HG02884 (cell line): Measurements from ENCODE around the gene MAPRE2.
"Not testable (repeated sequence)": the region's sequence is repeated elsewhere in the genome, so short reads cannot be mapped to it uniquely, and the experiment has no call there.

ENCODE experiments used
- ATAC-seq: cut with Tn5 transposase; IDR thresholded peaks from one replicate; pipeline ENCODE4 v1.9.1; 2021; ENCODE audit warnings: mild to moderate bottlenecking, moderate library complexity; ENCODE audit not compliant: unreplicated experiment

Gene MAPRE2

GRCh38 chr18:35088921-35089320, 47.7 kb downstream of the MAPRE2 start:
- no peak for ATAC-seq

DNA sequence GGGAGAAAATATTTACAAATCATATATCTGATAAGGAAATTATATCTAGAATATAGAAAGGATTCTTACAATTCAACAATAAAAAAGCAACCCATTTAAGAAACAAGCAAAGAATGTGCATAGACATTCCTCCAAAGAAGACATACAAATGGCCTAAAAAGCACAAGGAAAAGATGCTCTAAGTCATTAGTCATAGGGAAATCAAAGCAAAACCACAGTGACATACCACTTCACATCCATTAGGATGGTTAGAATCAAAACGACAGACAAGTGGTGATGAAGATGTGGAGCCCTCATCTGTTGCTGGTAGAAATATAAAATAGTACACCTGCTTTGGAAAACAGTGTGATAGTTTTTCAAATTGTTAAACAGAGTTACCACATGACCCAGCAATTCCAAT, 48.2 kb downstream of the MAPRE2 start:
- no peak for ATAC-seq

GRCh38 chr18:35089891-35090550, 48.8 kb downstream of the MAPRE2 start:
- ATAC-seq = no peak

- ATAC-seq = no peak
Measured at GRCh38 chr18:35091841-35092240, 50.6 kb downstream of the MAPRE2 start.

- peak; percentile 91 for ATAC-seq
Measured at GRCh38 chr18:35095983-35096676, 54.9 kb downstream of the MAPRE2 start.

DNA sequence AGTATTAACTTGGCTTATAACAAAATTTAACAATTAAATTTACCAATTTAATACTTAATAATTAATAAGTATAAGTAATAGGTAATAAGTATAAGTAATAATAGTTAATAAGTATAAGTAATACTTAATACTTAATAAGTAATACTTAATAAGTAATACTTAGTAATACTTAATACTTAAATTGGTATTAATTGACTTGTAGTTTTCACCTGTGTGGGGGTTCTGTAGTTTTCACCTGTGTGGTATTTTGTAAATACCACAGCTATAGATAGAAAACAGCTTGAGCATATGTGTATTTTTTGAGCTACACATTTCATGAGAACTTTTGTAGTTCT, 55.4 kb downstream of the MAPRE2 start:
- ATAC-seq = no peak

GRCh38 chr18:35097195-35097594, 56.0 kb downstream of the MAPRE2 start:
- no peak for ATAC-seq

DNA sequence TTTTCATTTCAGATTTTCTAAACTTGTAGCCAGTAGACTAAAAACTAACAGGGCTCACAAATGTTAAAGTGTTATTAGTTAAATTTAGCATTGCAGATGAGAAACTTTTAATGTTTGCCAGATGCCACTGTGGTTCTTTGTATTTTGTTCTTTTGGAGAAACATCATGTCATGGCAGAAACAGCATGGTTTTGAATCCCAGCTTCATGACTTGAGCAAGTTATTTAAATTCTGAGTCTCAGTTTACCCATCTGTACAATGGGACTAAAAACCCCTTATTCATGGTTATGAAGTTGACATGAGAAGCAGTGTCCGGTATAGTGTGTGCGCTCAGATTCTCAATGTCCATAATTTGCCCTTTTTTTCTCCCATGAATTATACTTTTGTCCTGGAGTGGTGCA, 56.5 kb downstream of the MAPRE2 start:
- ATAC-seq = no peak

GRCh38 chr18:35099911-35100310, 58.7 kb downstream of the MAPRE2 start:
- no peak for ATAC-seq

DNA sequence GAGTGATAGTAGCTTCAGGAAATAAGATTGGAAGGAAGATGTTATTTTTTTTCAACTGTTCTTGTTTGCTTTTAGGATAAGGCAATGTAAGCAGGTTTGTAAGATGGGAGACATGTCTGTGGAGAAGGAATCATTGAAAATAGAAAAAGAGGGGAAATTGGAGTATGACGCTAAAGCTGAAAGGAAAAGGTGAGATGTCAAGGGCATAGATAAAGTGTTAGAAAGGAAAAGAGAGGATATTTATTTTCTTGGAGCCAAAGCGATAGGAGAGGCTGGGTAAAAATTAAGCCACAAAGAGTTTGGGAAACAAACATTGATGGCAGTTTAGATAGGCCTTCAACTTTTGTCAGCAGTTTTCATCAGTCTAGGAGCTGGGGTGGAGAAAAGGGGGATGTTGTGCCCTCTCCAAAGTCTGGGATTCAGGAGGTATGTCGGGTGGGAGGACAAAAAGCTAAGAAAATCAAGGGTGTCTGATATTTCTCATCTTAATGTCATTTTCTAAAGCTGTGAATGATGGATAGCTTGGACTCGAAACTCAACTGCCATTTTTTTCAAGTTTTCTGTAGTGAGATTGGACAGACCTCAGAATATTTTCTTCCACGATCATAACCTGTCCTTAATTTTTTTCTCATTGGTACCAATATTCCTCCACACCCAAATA, 63.3 kb downstream of the MAPRE2 start:
- ATAC-seq = no peak

DNA sequence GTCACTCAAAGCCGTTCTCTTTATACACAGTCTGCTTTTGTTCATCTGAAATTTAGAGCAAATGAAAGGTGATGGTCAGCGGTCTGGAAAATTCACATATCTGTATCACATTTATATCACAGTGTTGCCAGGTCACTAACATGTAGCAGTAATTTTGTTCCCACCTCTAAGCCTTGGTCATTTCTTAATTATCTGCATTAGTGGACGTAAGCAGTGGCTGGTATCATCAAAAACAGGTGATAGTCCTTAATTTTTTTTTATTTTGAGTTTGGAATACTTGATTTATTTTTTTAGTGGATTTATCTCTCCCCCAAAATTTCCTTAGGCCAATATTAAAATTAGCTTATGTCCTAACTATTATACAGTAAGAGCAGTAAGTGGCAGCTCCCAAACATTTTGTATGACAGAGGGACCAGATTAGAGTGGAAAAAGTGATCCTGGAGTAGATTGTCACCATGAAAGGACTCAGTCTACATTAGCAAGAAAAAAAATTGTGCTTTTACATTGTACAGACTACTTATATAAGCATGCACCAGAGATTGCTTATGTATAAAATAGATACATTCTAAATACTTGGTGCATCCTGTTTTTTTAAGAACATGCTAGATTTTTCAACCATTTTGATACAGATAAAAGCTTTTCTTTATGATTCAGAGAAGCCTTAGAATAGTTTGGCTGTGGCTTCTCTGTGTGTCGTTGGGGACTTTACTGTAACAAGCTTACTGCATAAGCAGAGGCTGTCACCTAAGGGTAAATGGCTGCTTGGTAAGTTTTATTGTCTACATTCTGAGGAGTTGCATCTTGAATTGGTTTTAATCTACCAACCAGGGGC, 65.0 kb downstream of the MAPRE2 start:
- ATAC-seq = no peak

DNA sequence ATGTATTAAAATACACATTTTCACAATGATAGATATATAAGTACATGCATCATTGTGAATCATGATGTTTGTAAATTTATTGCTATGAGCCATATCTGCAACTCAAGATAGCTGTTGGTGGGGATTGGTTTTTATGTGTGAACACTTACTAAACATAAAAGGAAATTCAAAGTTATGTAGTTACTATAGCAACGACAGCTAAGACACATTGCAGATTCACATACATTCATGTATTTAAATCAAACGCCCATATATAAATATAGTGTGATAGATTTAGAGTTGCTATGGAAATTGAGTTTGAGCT, 65.6 kb downstream of the MAPRE2 start:
- no peak for ATAC-seq

GRCh38 chr18:35107216-35107615, 66.0 kb downstream of the MAPRE2 start:
- ATAC-seq = no peak

DNA sequence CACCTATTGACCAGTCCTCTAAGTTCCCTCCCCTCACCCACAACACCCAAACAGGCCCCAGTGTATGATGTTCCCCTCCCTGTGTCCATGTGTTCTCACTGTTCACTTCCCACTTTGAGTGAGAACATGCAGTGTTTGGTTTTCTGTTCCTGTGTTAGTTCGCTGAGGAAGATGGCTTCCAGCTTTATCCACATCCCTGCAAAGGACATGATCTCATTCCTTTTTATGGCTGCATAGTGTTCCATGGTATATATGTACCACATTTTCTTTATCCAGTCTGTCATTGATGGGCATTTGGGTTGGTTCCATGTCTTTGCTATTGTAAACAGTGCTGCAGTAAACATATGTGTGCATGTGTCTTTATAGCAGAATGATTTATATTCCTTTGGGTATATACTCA, 66.9 kb downstream of the MAPRE2 start:
- ATAC-seq = not testable (repeated sequence)

GRCh38 chr18:35110059-35110458, 68.8 kb downstream of the MAPRE2 start:
- ATAC-seq = no peak

DNA sequence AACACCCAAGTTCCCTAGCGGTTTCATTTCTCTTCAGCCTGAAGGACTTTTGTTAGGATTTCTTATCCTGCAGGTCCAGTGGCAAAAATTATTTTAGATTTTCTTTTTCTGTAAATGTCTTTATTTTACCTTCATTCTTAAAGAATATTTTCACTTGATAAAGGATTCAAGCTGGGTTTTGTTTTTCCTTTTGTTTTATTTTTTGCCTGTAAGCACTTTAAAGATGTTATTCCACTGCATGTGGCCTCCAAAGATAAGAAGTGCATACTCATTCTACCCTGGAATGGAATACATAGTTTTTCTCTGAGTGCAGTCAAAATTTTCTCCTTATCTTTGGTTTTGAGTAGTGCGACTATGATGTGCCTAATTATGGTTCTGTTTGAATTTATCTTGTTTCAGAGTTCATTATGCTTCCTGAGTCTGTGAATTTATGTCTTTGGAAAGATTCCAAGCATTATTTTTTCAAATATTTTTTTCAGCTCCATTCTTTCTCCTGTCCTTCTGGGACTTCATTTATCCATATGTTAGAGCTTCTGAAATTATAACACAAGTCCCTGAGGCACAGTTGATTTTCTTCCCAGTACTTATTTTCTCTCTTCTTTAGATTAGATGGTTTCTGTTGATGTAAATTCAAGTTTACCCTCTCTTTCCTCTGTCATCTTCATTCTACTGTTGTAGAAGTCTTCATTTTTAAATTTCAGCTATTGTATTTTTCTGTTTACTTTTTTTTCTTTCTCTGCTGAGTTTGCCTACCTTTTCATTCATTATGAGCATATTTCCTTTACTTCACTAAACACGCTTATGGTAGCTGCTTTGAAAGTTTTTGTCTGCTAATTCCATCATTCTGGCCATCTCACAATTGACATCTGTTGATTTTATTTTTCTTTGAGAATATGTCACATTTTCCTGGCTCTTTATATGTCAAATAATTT, 69.6 kb downstream of the MAPRE2 start:
- no peak for ATAC-seq

DNA sequence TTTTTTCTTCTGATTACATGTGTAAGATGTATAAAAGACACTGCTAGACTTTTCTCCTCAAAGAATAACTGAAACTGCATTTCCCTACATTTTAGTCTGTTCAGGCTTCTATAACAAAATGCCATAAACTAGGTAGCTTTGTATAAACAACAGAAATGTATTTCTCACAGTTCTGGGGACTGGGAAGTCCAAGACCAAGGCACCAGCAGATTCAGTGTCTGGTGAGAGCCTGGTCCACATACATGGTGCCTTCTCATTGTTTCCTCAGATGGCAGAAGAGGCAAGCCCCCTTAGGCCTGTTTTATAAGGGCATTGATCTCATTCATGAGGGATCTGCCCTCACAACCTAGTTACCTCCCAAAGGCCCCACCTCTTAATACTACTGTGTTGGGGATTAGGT, 71.5 kb downstream of the MAPRE2 start:
- ATAC-seq = no peak

DNA sequence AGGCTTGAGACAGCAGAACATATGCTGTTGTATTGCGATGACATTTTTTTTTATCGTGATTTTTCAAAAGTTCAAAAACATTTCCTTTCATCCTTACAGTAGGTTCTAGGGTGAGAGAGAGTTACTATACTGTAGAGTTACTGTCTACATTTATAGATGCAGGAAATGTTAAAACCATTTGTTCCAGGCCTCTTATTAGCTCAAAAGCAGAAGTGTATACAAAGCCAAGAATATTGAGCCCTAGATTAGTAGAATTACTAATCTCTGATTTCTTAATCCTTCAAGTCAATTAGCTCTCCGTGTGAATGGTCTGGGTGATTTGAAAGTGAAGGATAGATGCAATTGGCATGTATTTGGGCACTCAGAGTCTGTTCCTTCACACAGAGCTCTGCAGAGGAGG, 73.1 kb downstream of the MAPRE2 start:
- ATAC-seq = no peak

DNA sequence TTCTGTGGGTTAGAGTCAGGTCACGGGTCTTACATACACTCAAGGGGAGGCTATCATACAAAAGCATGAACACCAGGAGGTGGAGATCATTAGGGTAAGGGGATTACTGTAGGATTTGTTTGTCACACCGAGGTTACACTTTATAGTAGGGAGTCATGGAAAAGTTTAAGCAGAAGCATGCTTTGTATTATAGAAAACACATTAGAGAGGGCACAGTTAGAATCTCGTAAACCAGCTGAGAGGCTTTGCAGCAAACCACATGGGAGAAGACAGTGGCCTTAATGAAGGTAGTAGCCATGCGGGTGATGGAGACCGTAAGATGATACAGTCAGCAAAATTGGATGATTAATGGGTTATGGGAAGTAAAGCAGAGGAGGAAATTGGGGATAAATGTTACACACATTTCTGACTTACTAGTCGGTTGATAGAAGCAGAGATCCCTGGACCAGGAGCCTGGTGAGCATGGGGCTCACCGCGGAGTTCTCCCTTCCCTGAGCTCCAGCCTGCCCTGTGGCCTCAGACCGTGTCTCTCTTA, 75.6 kb downstream of the MAPRE2 start:
- ATAC-seq = no peak

DNA sequence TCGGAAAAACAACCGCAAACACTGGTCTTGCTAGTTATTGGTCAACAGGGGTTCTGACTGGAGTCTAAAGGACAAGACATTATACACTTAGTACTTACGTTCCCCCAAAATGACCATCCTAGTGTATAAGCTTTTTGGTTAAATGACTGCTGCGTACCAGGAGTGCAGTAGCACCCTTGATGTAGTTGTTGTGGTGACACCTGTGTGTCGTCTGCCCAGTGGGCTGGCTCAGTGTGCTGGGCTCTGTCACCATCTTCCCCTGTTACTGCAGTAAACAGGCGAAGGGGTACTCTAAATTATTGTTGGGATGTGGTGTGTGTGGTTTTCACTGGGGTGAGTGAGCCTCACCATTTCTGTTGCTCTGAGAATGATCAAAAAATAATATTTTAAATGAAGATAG, 76.2 kb downstream of the MAPRE2 start:
- no peak for ATAC-seq
